ENCODE data around the gene XCL2.
"Not testable (repeated sequence)": the region's sequence is repeated elsewhere in the genome, so short reads cannot be mapped to it uniquely, and the experiment has no call there.

Gene XCL2, protein sequence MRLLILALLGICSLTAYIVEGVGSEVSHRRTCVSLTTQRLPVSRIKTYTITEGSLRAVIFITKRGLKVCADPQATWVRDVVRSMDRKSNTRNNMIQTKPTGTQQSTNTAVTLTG

GRCh38 chr1:168543840-168544498 lies at the start of gene XCL2:
Gene XCL2 (minus strand): TSS chr1:168543997. CDS start chr1:168543964, 33 bp downstream.
- not testable (repeated sequence) for H3K27ac ChIP-seq (ENCODE audit: low read depth, low read length, poor library complexity, severe bottlenecking); H3K79me2 ChIP-seq (ENCODE audit: insufficient read depth, low read length); H4K20me1 ChIP-seq (ENCODE audit: insufficient read depth, low read length); H3K27me3 ChIP-seq (ENCODE audit: insufficient read depth, low read length); H3K4me2 ChIP-seq (ENCODE audit: low read length); H3K9ac ChIP-seq (ENCODE audit: low read length); H3F3A ChIP-seq (ENCODE audit: insufficient read depth, low read length); H2AFZ ChIP-seq (ENCODE audit: low read length); H3K9me2 ChIP-seq (ENCODE audit: low read depth, low read length); H3K4me1 ChIP-seq (ENCODE audit: insufficient read depth, low read length, severe bottlenecking); H3K9me3 ChIP-seq (ENCODE audit: low read length); H3K4me3 ChIP-seq (ENCODE audit: low read depth, low read length, poor library complexity, severe bottlenecking); H3K36me3 ChIP-seq (ENCODE audit: insufficient read depth, low read length)

DNA sequence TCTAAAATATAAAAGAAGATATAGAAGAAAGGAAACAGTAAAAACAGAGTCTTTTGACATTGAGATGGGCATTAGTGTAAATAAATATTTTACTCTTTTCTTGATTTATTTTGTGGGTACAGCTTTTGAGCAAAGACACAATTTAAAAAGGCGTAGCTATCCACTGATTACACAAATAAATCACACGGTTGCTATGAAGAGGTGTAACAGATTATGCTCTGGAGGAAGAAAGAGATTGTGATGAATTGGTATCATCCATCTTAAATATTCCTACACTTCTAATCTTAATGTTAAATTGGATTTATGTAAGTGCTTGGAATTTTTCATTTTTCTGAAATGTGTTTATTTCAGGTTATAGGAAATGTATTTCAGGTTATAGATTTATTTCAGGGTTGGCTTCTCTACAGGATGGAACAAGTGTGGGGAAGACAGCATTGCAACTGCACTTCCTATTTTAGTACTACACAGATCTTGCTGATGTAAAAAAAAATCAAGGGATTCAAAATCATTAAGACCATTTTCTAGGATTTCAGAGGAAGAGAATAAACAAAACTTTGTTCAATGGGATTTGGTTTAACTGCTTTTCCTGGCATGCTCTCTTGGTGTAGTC lies 47.9 kb upstream of the XCL2 start:
- Histone ChIP-seq H3K4me1 (ENCODE audit: insufficient read depth, low read length, severe bottlenecking) (no peaks in the 10 kb centered on the region), H3K27ac (ENCODE audit: low read depth, low read length, poor library complexity, severe bottlenecking) (no peak overlapping the region), H3K4me2 (ENCODE audit: low read length) (no peak overlapping the region), H2AFZ (ENCODE audit: low read length) (no peak overlapping the region), H3K27me3 (ENCODE audit: insufficient read depth, low read length) (no peaks in the 10 kb centered on the region), H4K20me1 (ENCODE audit: insufficient read depth, low read length) (no peaks in the 10 kb centered on the region), H3K36me3 (ENCODE audit: insufficient read depth, low read length) (no peaks in the 10 kb centered on the region), H3K79me2 (ENCODE audit: insufficient read depth, low read length) (no peaks in the 10 kb centered on the region), H3K4me3 (ENCODE audit: low read depth, low read length, poor library complexity, severe bottlenecking) (no peak overlapping the region), H3F3A (ENCODE audit: insufficient read depth, low read length) (no peaks in the 10 kb centered on the region), H3K9me3 (ENCODE audit: low read length) (no peaks in the 10 kb centered on the region), H3K9ac (ENCODE audit: low read length) (no peak overlapping the region), H3K9me2 (ENCODE audit: low read depth, low read length) (no peaks in the 10 kb centered on the region)
- TF ChIP-seq CTCF (IDR thresholded peaks at IDR 0.05; ENCODE audit: low read length) (no peak), EZH2 (IDR thresholded peaks at IDR 0.05; ENCODE audit: borderline replicate concordance, low read length) (no peak)

DNA sequence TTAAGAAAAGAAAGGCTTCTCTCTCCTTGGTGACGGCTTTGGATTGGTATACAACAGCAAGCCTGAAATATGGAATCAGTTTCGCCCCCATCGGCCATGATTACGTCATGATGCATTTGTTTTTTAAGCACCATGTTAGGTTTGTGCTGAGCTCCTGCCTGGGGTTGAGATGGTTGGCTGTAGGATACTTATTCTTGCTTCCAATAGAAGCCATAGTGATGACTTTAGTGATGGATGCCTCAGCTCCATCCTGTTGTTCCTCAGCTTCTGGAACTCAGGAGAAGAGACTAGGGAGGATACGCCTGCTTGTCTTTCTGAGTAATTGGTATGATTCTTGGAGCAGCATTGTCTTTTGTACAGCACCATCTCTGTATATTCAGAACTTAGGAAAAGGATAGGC lies 47.3 kb upstream of the XCL2 start:
- Histone ChIP-seq H4K20me1 (ENCODE audit: insufficient read depth, low read length) (no peaks in the 10 kb centered on the region), H2AFZ (ENCODE audit: low read length) (no peak overlapping the region), H3K79me2 (ENCODE audit: insufficient read depth, low read length) (no peaks in the 10 kb centered on the region), H3K4me2 (ENCODE audit: low read length) (no peak overlapping the region), H3F3A (ENCODE audit: insufficient read depth, low read length) (no peaks in the 10 kb centered on the region), H3K9ac (ENCODE audit: low read length) (no peak overlapping the region), H3K9me2 (ENCODE audit: low read depth, low read length) (no peaks in the 10 kb centered on the region), H3K4me1 (ENCODE audit: insufficient read depth, low read length, severe bottlenecking) (no peaks in the 10 kb centered on the region), H3K27me3 (ENCODE audit: insufficient read depth, low read length) (no peaks in the 10 kb centered on the region), H3K4me3 (ENCODE audit: low read depth, low read length, poor library complexity, severe bottlenecking) (no peak overlapping the region), H3K9me3 (ENCODE audit: low read length) (no peaks in the 10 kb centered on the region), H3K36me3 (ENCODE audit: insufficient read depth, low read length) (no peaks in the 10 kb centered on the region), H3K27ac (ENCODE audit: low read depth, low read length, poor library complexity, severe bottlenecking) (no peak overlapping the region)
- no peak for TF ChIP-seq EZH2 (IDR thresholded peaks at IDR 0.05; ENCODE audit: borderline replicate concordance, low read length)
- no peak for TF ChIP-seq CTCF (IDR thresholded peaks at IDR 0.05; ENCODE audit: low read length)

Data from OCI-LY1 (cell line).